Activated naive CD4-positive, alpha-beta T cell treated with Interleukin-2 at 50 U/mL for 16 hours (primary cell): ENCODE results near the gene MN1.

Source experiments
- DNase-seq: peaks from one replicate; pipeline ENCODE4 v3.0.0-alpha.2; 2020

MN1 gene

DNA sequence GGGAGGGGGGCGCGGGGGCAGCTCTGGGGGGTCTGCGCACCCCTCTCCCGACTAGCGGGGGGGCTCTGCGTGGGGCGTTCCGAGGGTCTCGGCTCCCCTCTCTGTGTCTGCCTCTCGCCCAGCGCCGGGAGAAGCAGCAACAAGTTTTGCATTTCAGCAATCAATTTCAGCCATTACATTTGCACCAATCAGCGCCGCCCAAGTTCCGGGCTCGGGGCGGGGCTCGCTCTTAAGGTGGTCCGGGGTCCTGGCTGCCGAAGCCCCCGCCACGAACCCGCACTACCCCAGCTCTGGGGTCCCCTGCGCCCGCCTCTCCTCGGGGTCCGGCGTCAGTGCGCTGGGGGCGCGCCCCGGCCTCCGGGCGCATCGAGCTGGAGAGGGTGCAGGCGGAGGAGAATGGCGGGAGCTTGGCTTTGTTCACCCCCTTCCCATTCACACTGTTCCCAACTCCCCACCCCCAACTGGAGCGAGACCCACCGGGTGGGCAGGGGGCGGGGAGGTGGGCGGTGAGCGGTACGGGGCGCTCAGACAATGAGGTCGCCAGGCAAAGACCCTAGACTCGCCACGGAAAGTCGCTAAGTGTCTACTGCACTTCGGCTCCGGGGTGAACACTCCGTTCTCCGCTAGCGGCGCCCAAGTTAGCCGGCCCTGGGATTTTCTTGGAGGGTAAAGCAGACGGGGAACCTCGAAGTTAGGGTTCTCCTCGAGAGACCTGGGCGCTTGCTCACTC is at the start of gene MN1:
Gene MN1 (minus strand): TSS at position 141 of the 730 bp plus-strand sequence. CDS start 1,213 bp downstream, outside the sequence.
- DNase-seq = peak; percentile 60

- no peak for DNase-seq
Observed at GRCh38 chr22:27850000-27850521, 48.5 kb upstream of the MN1 start.

DNA sequence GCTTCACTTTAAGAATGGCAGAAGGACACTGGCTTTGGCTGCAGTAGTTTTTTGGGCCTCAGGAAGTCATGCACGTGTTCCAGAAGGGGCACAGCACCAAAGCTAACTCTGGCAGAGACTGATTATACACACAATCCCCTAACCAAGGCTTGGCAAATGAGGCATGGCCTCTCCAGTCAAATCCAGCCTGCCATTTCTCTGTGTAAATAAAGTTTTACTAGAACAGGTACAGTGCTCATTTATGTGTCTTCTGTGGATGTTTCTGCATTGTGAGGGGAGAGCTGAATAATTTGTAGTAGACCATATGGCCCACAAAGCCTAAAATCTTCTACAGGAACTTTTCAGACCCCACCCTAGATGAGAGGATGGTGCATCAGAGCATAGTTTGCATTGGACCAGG is 46.4 kb upstream of the MN1 start:
- DNase-seq = no peak

DNA sequence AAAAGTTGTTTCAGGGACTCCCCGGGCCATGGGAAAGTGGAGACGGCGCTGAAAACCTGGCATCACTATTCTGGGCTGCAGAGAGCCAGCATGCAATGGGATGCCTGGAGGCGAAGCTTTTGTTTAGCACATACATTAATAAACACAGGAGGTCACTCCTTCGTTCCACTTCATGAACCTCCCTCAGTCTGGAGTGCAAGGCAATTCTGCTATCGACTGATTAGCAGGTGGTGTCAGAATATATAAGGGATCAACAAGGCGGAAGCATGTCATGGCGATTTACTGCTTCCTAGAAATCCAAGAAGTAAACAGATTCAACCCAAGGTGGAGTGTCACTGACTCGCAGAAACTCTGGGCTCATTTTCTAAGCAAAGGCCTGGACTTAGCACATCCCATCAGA is 45.4 kb upstream of the MN1 start:
- no peak for DNase-seq

DNA sequence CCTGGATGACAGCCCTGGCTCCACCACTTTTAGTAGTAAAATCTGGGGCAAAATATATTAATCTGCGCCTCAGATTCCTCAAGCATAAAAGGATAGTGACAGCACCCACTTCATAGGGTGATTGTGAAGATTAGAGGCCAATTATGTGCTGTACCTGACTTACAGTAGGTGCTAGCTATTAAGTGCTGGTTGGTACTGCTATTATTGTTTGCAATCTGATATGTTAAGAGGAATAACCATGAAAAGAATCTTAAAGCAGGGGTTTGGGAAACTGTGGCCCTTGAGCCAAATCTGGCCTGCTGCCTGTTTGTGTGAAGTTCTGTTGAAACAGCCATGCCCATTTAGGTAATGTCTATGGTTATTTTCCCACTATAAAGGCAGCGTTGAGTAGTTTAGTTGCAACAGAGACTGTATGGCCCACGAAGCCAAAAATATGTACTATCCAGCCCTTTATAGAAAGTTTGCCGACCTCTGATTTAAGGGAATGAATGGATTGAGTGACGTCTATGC is 44.7 kb upstream of the MN1 start:
- no peak for DNase-seq

DNA sequence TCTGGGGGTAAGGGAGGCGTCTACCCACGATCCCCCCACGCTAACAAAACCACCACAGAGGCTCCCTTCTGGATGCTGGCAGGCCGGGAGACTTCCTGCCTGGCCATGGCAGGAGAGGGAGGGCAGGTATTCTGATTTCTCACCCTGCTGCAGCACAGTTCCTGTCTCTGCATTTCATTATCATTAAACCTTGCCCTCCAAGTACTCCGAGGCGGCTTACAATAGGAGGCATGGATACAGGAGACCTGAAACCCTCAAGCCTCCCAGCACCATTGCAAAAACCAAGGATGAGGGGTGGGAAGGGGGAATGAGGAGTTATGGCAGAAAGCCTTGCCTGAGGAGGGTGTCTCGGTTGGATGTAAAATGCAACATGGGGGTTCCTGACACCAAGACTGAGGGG is 44.1 kb upstream of the MN1 start:
- DNase-seq = no peak

- no peak for DNase-seq
Observed at GRCh38 chr22:27844656-27845591, 43.4 kb upstream of the MN1 start.

DNA sequence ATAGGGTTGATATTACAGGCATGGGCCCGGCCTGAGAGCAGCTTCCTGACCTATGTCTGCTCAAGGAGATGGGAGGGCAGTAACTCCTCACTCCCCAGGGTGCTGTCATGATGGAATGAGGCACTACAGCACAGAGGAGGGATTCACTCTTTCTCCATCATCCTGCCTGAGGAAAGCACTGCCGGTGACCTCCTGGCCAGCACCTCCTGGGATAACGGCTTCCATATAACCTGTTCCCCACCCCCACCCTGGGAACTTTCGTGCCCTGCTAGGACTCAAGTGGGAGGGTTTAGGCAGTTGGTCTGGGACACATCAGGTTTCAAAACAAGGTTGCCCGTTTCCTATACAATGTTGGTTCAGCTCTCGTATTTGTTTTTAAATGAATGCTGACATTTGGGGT is 42.7 kb upstream of the MN1 start:
- DNase-seq = no peak

GRCh38 chr22:27843441-27843840 is 41.9 kb upstream of the MN1 start:
- DNase-seq = no peak

DNA sequence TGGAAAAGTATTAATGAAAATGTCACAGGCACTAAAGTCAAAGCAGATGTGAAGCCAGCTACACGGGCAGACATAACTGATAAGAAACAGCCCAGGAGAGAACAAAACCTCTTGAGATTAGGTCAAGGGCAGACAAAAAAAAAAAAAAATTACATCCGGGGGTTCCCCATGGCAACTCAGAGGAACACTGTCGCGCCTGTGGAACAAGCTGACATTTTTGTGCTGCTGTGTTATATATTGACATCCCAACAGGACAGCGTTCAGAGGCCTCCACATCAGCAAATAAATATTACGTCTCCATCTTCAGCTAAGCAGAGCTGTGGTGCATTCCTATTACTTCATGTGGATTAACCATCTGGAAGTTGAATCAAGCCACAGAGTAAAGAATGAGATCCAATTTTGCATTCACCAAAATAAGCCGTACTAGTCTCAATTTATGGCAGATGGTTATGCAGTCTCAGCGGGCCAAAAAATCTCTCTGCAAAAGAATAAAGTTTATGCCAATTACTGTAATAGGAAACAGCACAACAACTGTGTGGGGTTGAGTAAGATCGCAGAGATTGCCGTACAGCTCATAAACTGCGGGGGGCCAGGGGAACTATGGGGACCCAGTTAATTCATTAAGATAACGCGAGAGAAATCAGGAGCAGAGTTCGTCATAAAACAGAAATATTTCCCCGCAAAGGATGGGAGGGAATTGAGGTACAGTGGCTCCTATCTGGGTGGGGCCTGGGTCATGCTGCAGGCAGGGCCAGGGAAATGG is 41.3 kb upstream of the MN1 start:
- no peak for DNase-seq

DNA sequence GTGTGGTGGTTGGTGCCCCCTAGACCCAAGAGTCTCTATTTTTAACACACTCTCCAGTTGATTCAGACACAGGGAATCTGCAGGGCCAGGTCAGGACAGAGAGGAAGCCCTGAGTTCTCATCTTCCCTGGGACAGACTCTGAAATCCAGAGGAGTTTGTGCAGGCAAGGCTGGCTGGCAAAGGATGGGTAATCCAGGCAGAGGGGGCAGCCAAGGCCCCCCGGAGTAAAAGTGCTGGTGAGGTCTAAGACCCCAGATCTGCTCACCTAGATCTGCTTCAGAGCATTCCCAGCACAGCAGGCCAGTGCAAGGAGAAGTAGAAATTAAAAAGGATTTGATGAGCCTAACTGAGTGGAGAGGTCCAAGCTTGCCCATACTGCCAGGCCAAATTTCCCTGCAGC is 40.6 kb upstream of the MN1 start:
- DNase-seq = no peak

GRCh38 chr22:27840436-27840835 is 38.9 kb upstream of the MN1 start:
- no peak for DNase-seq

GRCh38 chr22:27839057-27839660 is 37.6 kb upstream of the MN1 start:
- DNase-seq = no peak

GRCh38 chr22:27836181-27836580 is 34.6 kb upstream of the MN1 start:
- DNase-seq = no peak

DNA sequence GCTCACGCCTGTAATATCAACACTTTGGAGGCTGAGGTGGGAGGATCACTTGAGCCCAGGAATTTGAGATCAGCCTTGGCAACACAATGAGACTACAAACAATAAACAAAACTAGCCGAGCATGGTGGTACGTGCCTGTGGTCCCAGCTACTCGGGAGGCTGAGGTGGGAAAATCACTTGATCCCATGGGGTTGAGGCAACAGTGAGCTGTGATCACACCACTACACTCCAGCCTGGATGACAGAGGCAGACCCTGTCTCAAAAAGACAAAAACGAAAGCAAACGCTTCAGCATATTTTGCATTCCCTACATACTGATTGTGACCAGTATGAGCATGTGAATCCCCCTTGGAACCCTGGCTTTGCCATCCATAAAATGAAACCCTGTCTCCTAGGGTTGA is 33.9 kb upstream of the MN1 start:
- DNase-seq = no peak

DNA sequence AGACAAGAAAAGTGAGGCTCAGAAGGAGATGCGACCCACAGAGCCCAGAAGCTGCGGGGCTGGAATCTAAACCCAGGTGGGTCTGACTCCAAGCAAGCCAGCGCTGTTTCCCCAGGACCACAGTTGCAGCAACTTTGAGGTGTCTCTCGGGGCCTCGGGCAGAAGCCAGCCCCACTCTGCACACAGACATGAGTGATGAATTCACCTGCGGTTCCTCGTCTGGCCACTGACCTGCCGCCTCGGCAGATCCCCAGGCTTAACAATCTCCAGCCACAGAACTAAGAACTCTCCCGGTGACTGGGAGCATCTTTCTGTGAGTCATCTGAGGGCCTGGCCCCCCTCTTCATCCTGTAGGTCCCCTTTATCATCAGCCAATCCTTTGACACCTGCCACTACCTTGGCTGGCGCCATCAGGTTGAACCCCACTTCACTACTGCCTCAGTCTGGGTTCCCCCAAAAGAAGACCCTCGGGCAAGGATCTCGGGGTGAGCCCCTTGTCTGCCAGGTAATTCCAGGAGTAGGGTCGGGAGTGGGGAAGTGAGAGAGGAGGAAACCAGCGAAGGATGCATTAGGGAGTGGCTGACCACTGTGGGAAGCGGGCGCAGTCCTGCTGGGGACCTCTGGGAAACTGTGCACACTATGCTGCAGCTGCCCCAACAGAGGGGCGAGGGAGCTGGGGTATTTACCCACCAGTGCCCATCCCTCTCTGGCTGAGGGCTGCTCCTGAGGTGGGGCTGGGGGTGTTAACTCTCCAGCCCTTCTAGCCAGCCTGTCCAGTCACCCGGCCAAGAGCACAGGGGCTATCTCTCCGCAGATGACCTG is 33.0 kb upstream of the MN1 start:
- DNase-seq = no peak

- DNase-seq = no peak
Observed at GRCh38 chr22:27833803-27834202, 32.2 kb upstream of the MN1 start.

DNA sequence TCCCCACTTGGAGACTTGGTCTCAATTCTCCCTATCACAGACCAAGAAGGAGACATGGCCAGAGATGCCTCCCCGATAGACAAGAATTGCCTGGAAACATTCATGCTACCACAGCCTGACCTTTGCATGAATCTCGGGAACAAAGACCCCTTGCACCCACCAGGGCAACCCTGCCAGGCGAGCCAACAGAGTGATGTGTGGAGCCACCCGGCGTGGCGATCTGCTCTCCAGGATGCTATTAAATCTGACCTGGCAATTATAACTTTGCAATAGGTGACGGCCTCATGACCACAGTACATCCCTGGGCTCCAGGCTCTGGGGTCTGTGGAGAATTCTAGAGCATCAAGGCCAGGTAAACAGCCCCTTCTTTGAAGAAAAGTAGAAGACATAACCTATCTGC is 31.1 kb upstream of the MN1 start:
- DNase-seq = no peak

- DNase-seq = no peak
Observed at GRCh38 chr22:27829620-27830019, 28.1 kb upstream of the MN1 start.

GRCh38 chr22:27827604-27828587 is 26.3 kb upstream of the MN1 start:
- no peak for DNase-seq
